Glomerular visceral epithelial cell (primary cell): Measurements from ENCODE around the gene RGS3.

Experiments used
- DNase-seq: peaks from one replicate; pipeline ENCODE4 v3.0.0-alpha.2; 2016; ENCODE audit errors: extremely low spot score

RGS3 gene

GRCh38 chr9:113465599-113466140 lies 2.1 kb downstream of the RGS3 start:
- DNase-seq, result peak; percentile 6

GRCh38 chr9:113467183-113467582 lies 3.7 kb downstream of the RGS3 start:
- no peak for DNase-seq

GRCh38 chr9:113468716-113469448 lies 5.4 kb downstream of the RGS3 start:
- peak; percentile 21 for DNase-seq

GRCh38 chr9:113471143-113471542 lies 7.6 kb downstream of the RGS3 start:
- DNase-seq, result no peak

GRCh38 chr9:113471566-113471965 lies 8.0 kb downstream of the RGS3 start:
- DNase-seq, result no peak

- no peak for DNase-seq
Measured at GRCh38 chr9:113472199-113472598, 8.7 kb downstream of the RGS3 start.

- DNase-seq, result no peak
Measured at GRCh38 chr9:113474360-113475028, 11.0 kb downstream of the RGS3 start.

- DNase-seq, result no peak
Measured at GRCh38 chr9:113475031-113475430, 11.5 kb downstream of the RGS3 start.

- no peak for DNase-seq
Measured at GRCh38 chr9:113475992-113476391, 12.5 kb downstream of the RGS3 start.

- DNase-seq, result no peak
Measured at GRCh38 chr9:113476511-113476916, 13.0 kb downstream of the RGS3 start.

- DNase-seq, result no peak
Measured at GRCh38 chr9:113477058-113477457, 13.5 kb downstream of the RGS3 start.

GRCh38 chr9:113477661-113478060 lies 14.1 kb downstream of the RGS3 start:
- DNase-seq, result no peak

- DNase-seq, result no peak
Measured at GRCh38 chr9:113479174-113479621, 15.7 kb downstream of the RGS3 start.

- DNase-seq, result no peak
Measured at GRCh38 chr9:113480612-113481011, 17.1 kb downstream of the RGS3 start.

- no peak for DNase-seq
Measured at GRCh38 chr9:113481176-113481787, 17.8 kb downstream of the RGS3 start.

GRCh38 chr9:113482341-113482740 lies 18.8 kb downstream of the RGS3 start:
- no peak for DNase-seq

- DNase-seq, result no peak
Measured at GRCh38 chr9:113482991-113483675, 19.6 kb downstream of the RGS3 start.

GRCh38 chr9:113483676-113484257 lies 20.2 kb downstream of the RGS3 start:
- DNase-seq, result no peak

- DNase-seq, result no peak
Measured at GRCh38 chr9:113484258-113484730, 20.8 kb downstream of the RGS3 start.

GRCh38 chr9:113485761-113486115 lies 22.2 kb downstream of the RGS3 start:
- DNase-seq, result no peak

GRCh38 chr9:113486327-113486726 lies 22.8 kb downstream of the RGS3 start:
- no peak for DNase-seq

- no peak for DNase-seq
Measured at GRCh38 chr9:113488071-113488470, 24.5 kb downstream of the RGS3 start.
